Cortex of kidney (tissue), 1 donor: Measurements from ENCODE around the gene GBE1.

Experiments used
- DNase-seq: peaks from one replicate; lab custom pipeline; 2025; lab: John Stamatoyannopoulos, UW

The GBE1 gene

GRCh38 chr3:81621277-81621676 lies 140.2 kb downstream of the GBE1 start:
- no peak for DNase-seq

GRCh38 chr3:81620849-81621248 lies 140.6 kb downstream of the GBE1 start:
- DNase-seq, result no peak

- DNase-seq, result no peak
These were observed 148.7 kb downstream of the GBE1 start for GRCh38 chr3:81612768-81613167.

GRCh38 chr3:81602781-81603180 lies 158.7 kb downstream of the GBE1 start:
- DNase-seq, result no peak

GRCh38 chr3:81601707-81602305 lies 159.6 kb downstream of the GBE1 start:
- no peak for DNase-seq

- DNase-seq, result no peak
These were observed 169.3 kb downstream of the GBE1 start for GRCh38 chr3:81592101-81592500.

GRCh38 chr3:81585937-81586336 lies 175.5 kb downstream of the GBE1 start:
- DNase-seq, result no peak

- DNase-seq, result no peak
These were observed 176.4 kb downstream of the GBE1 start for GRCh38 chr3:81585056-81585455.

GRCh38 chr3:81581966-81582599 lies 179.4 kb downstream of the GBE1 start:
- DNase-seq, result no peak

GRCh38 chr3:81580355-81580754 lies 181.1 kb downstream of the GBE1 start:
- no peak for DNase-seq

- no peak for DNase-seq
These were observed 181.7 kb downstream of the GBE1 start for GRCh38 chr3:81579744-81580143.

GRCh38 chr3:81572201-81572756 lies 189.2 kb downstream of the GBE1 start:
- DNase-seq, result no peak

- no peak for DNase-seq
These were observed 193.1 kb downstream of the GBE1 start for GRCh38 chr3:81568378-81568777.

- DNase-seq, result no peak
These were observed 196.4 kb downstream of the GBE1 start for GRCh38 chr3:81565041-81565440.

GRCh38 chr3:81558106-81558505 lies 203.3 kb downstream of the GBE1 start:
- no peak for DNase-seq

GRCh38 chr3:81554801-81555200 lies 206.6 kb downstream of the GBE1 start:
- no peak for DNase-seq

GRCh38 chr3:81554388-81554787 lies 207.1 kb downstream of the GBE1 start:
- DNase-seq, result no peak

GRCh38 chr3:81550415-81550814 lies 211.0 kb downstream of the GBE1 start:
- no peak for DNase-seq

GRCh38 chr3:81549831-81550230 lies 211.6 kb downstream of the GBE1 start:
- DNase-seq, result no peak

- DNase-seq, result no peak
These were observed 212.1 kb downstream of the GBE1 start for GRCh38 chr3:81549388-81549787.

GRCh38 chr3:81545572-81545971 lies 215.9 kb downstream of the GBE1 start:
- DNase-seq, result no peak

GRCh38 chr3:81544385-81544784 lies 217.1 kb downstream of the GBE1 start:
- DNase-seq, result no peak

GRCh38 chr3:81540787-81541186 lies 220.7 kb downstream of the GBE1 start:
- no peak for DNase-seq

GRCh38 chr3:81531846-81532245 lies 229.6 kb downstream of the GBE1 start:
- DNase-seq, result no peak
